GM23338 (cell line): ENCODE results near the gene AACS. TPM values are rescaled to one million over a fixed set of nuclear protein-coding genes. Genes with fewer than 3 reads are reported as not detected.

Experiments
- ATAC-seq: fragments of 200-7000 bp; cut with Tn5 transposase; 3 replicates; pipeline ENCODE4 v1.9.1; 2020
- DNase-seq: peaks from one replicate; pipeline ENCODE4 v3.0.0-alpha.2; 2015; ENCODE audit warnings: low spot score
- H2AFZ ChIP-seq: fragments of 200-600 bp; sonication (generic); 2 replicates; pipeline ENCODE4 v1.8.0; 2016; ENCODE audit warnings: antibody characterized with exemption, mild to moderate bottlenecking, moderate library complexity
- H3F3A ChIP-seq: fragments of 200-600 bp; sonication (generic); replicated peaks from 2 replicates; pipeline ENCODE4 v1.8.0; 2017; ENCODE audit warnings: antibody characterized with exemption, mixed run types, low read depth
- H3K27ac ChIP-seq: fragments of 200-600 bp; sonication (generic); 2 replicates; pipeline ENCODE4 v1.6.1; 2016; ENCODE audit warnings: low read depth
- H3K27me3 ChIP-seq: fragments of 200-600 bp; sonication (generic); 2 replicates; pipeline ENCODE4 v1.8.0; 2016; ENCODE audit warnings: mild to moderate bottlenecking, mixed run types, moderate library complexity; ENCODE audit not compliant: insufficient read depth
- H3K36me3 ChIP-seq: fragments of 200-600 bp; sonication (generic); 2 replicates; pipeline ENCODE4 v1.8.0; 2016; ENCODE audit warnings: mild to moderate bottlenecking; ENCODE audit not compliant: insufficient read depth
- H3K4me1 ChIP-seq: fragments of 200-600 bp; sonication (generic); 2 replicates; pipeline ENCODE4 v1.8.0; 2016; ENCODE audit warnings: mild to moderate bottlenecking, moderate library complexity; ENCODE audit not compliant: insufficient read depth
- H3K4me2 ChIP-seq: fragments of 200-600 bp; sonication (generic); 2 replicates; pipeline ENCODE4 v1.7.1; 2017; ENCODE audit warnings: mixed run types
- H3K4me3 ChIP-seq: fragments of 200-600 bp; sonication (generic); 2 replicates; pipeline ENCODE4 v1.6.1; 2016; ENCODE audit warnings: mixed run types
- H3K79me2 ChIP-seq: fragments of 200-600 bp; sonication (generic); replicated peaks from 2 replicates; pipeline ENCODE4 v1.8.0; 2017; ENCODE audit warnings: mild to moderate bottlenecking; ENCODE audit not compliant: insufficient read depth
- H3K9me2 ChIP-seq: fragments of 200-600 bp; sonication (generic); 2 replicates; pipeline ENCODE4 v1.8.0; 2017; ENCODE audit not compliant: insufficient read depth
- H4K20me1 ChIP-seq: fragments of 200-600 bp; sonication (generic); replicated peaks from 2 replicates; pipeline ENCODE4 v1.8.0; 2017; ENCODE audit warnings: mild to moderate bottlenecking; ENCODE audit not compliant: insufficient read depth
- H3K27ac Mint-ChIP-seq: 2 replicates; pipeline ENCODE4 v1.8.0; 2020; ENCODE audit warnings: inconsistent platforms, mild to moderate bottlenecking, moderate library complexity, mixed read lengths
- H3K27me3 Mint-ChIP-seq: 3 replicates; pipeline ENCODE4 v1.8.0; 2022; ENCODE audit warnings: low read depth, mild to moderate bottlenecking, moderate library complexity, mixed read lengths, inconsistent platforms; ENCODE audit not compliant: insufficient read depth, poor library complexity
- H3K36me3 Mint-ChIP-seq: 3 replicates; pipeline ENCODE4 v1.8.0; 2021; ENCODE audit warnings: low read depth, mild to moderate bottlenecking, inconsistent platforms, moderate library complexity, mixed read lengths
- H3K4me1 Mint-ChIP-seq: 3 replicates; pipeline ENCODE4 v1.8.0; 2020; ENCODE audit warnings: mild to moderate bottlenecking, inconsistent platforms, mixed read lengths
- H3K4me3 Mint-ChIP-seq: 3 replicates; pipeline ENCODE4 v1.8.0; 2021; ENCODE audit warnings: moderate library complexity, mild to moderate bottlenecking, inconsistent platforms, mixed read lengths
- H3K9me3 Mint-ChIP-seq: 3 replicates; pipeline ENCODE4 v1.8.0; 2020; ENCODE audit warnings: moderate library complexity, mild to moderate bottlenecking, inconsistent platforms, mixed read lengths
- CREB1 ChIP-seq: fragments of 250-450 bp; sonication (Bioruptor Pico); IDR thresholded peaks from 2 replicates; pipeline ENCODE4 v1.5.0; 2020; ENCODE audit warnings: low read depth, mild to moderate bottlenecking, moderate library complexity
- CTCF ChIP-seq, 2 experiments: fragments of 200-600 bp in 1 of 2; sonication (generic) in 1 of 2; conservative IDR thresholded peaks; 2 replicates each; pipeline versions ENCODE4 v1.5.1 to v1.6.1; 2016 to 2017; ENCODE audit warnings: antibody characterized with exemption in 2 of 2, low read depth in 2 of 2, mild to moderate bottlenecking in 2 of 2, moderate library complexity in 1 of 2
- ETS1 ChIP-seq: IDR thresholded peaks from 2 replicates; pipeline ENCODE4 v1.6.1; 2016; ENCODE audit warnings: antibody characterized with exemption
- EZH2 ChIP-seq: fragments of 200-600 bp; sonication (generic); IDR thresholded peaks from one replicate; pipeline ENCODE4 v1.8.0; 2017; ENCODE audit warnings: antibody characterized with exemption, mild to moderate bottlenecking, low read depth; ENCODE audit not compliant: unreplicated experiment
- EZH2phosphoT487 ChIP-seq: fragments of 200-600 bp; sonication (generic); IDR thresholded peaks from one replicate; pipeline ENCODE4 v1.8.1; 2018; ENCODE audit warnings: antibody characterized with exemption; ENCODE audit not compliant: unreplicated experiment
- JUNB ChIP-seq: IDR thresholded peaks from one replicate; pipeline ENCODE4 v1.6.1; 2016; ENCODE audit warnings: antibody characterized with exemption; ENCODE audit not compliant: unreplicated experiment
- NANOG ChIP-seq: IDR thresholded peaks from 2 replicates; pipeline ENCODE4 v1.6.1; 2016; ENCODE audit warnings: antibody characterized with exemption, borderline replicate concordance
- POLR2AphosphoS5 ChIP-seq: IDR thresholded peaks from 2 replicates; pipeline ENCODE4 v1.6.1; 2016; ENCODE audit warnings: antibody characterized with exemption, low read depth
- REST ChIP-seq: IDR thresholded peaks from one replicate; pipeline ENCODE4 v1.6.1; 2018; ENCODE audit warnings: antibody characterized with exemption; ENCODE audit not compliant: unreplicated experiment
- STAT1 ChIP-seq: IDR thresholded peaks from one replicate; pipeline ENCODE4 v1.6.1; 2016; ENCODE audit warnings: antibody characterized with exemption; ENCODE audit not compliant: unreplicated experiment
- ZNF114 ChIP-seq: fragments of 250-450 bp; sonication (Bioruptor Pico); IDR thresholded peaks from 2 replicates; pipeline ENCODE4 v1.5.0; 2020; ENCODE audit warnings: mild to moderate bottlenecking, moderate library complexity
- ZNF331 ChIP-seq: fragments of 250-450 bp; sonication (Bioruptor Pico); IDR thresholded peaks from 2 replicates; pipeline ENCODE4 v1.5.0; 2020; ENCODE audit warnings: low read depth, mild to moderate bottlenecking, moderate library complexity
- ZNF462 ChIP-seq: fragments of 250-450 bp; sonication (Bioruptor Pico); IDR thresholded peaks from 2 replicates; pipeline ENCODE4 v1.5.0; 2020; ENCODE audit warnings: mild to moderate bottlenecking, moderate library complexity
- polyA plus RNA-seq: library from polyadenylated mRNA; unstranded; fragments of >200 nt; fragmentation: Nextera tagmentation; extraction: Ambion mirVana; gene quantifications from 2 replicates; pipeline ENCODE4 v1.2.1, GENCODE V29; 2016
- total RNA-seq: library from RNA; depleted of rRNA; stranded (reverse); fragments of >200 nt; shearing (Covaris generic); gene quantifications from 2 replicates; pipeline ENCODE4 v1.2.3, GENCODE V29; 2014

Gene AACS
- total and polyA plus RNA-seq, 2 experiments from 2014 or later = 31.1 to 64.4 TPM

GRCh38 chr12:125021771-125022170, 43.5 kb upstream of the AACS start:
- no peak for DNase-seq
- Histone ChIP-seq H3K4me3 (no peak overlapping the region), H2AFZ (no peak overlapping the region), H3K4me1 (no peaks in the 10 kb centered on the region), H3K4me2 (no peak overlapping the region), H3K27ac (no peak overlapping the region), H4K20me1 (no peaks in the 10 kb centered on the region; the same call in 1 of the 2 replicates), H3F3A (0 out of 2 replicates have a peak, but pooled peaks cover 3% of the 10 kb centered on the region), H3K36me3 (no peaks in the 10 kb centered on the region; the same call in 1 of the 2 replicates), H3K27me3 (no peaks in the 10 kb centered on the region), H3K9me2 (no peaks in the 10 kb centered on the region), H3K79me2 (no peaks in the 10 kb centered on the region)
- Mint-ChIP-seq H3K36me3 (peaks cover 40% of the 10 kb centered on the region), H3K4me1 (no peaks in the 10 kb centered on the region), H3K4me3 (no peak overlapping the region), H3K27ac (no peak overlapping the region), H3K27me3 (peaks cover 1% of the 10 kb centered on the region), H3K9me3 (no peaks in the 10 kb centered on the region; the same call in 2 of the 3 replicates)
- no peak for ATAC-seq
- no peak for TF ChIP-seq EZH2
- TF ChIP-seq REST = no peak
- TF ChIP-seq CREB1 (CRISPR knock-in tag) = no peak
- TF ChIP-seq ZNF331 = no peak
- no peak for TF ChIP-seq STAT1
- no peak for TF ChIP-seq JUNB
- TF ChIP-seq POLR2AphosphoS5 = no peak
- no peak for TF ChIP-seq ZNF462
- no peak for TF ChIP-seq EZH2phosphoT487
- TF ChIP-seq CTCF (conservative IDR thresholded peaks at IDR 0.05; ENCODE audit: low read depth in 2 of 2) = no peak
- no peak for TF ChIP-seq ETS1
- TF ChIP-seq NANOG = no peak
- TF ChIP-seq ZNF114 = no peak
